Activated CD4-positive, alpha-beta T cell treated with anti-CD3 and anti-CD28 coated beads, Interleukin-2, amount 50 U/mL, for 1 hour (primary cell): ENCODE results near the gene SLC39A11.

Experiments used
- DNase-seq: peaks from one replicate; pipeline ENCODE4 v3.0.0-alpha.2; 2020

Gene SLC39A11

GRCh38 chr17:72671016-72671415 lies 421.5 kb downstream of the SLC39A11 start:
- no peak for DNase-seq

GRCh38 chr17:72667096-72668063 lies 425.1 kb downstream of the SLC39A11 start:
- DNase-seq: no peak

GRCh38 chr17:72665852-72666851 lies 426.3 kb downstream of the SLC39A11 start:
- no peak for DNase-seq

GRCh38 chr17:72662827-72663190 lies 429.7 kb downstream of the SLC39A11 start:
- no peak for DNase-seq

GRCh38 chr17:72661945-72662826 lies 430.3 kb downstream of the SLC39A11 start:
- DNase-seq: no peak

GRCh38 chr17:72661116-72661944 lies 431.2 kb downstream of the SLC39A11 start:
- no peak for DNase-seq

- DNase-seq: no peak
Observed at GRCh38 chr17:72660274-72661115, 432.0 kb downstream of the SLC39A11 start.

GRCh38 chr17:72659811-72660210 lies 432.7 kb downstream of the SLC39A11 start:
- DNase-seq: no peak

- no peak for DNase-seq
Observed at GRCh38 chr17:72658675-72659074, 433.8 kb downstream of the SLC39A11 start.

- DNase-seq: no peak
Observed at GRCh38 chr17:72657467-72658317, 434.8 kb downstream of the SLC39A11 start.

- DNase-seq: no peak
Observed at GRCh38 chr17:72656130-72656763, 436.2 kb downstream of the SLC39A11 start.

- no peak for DNase-seq
Observed at GRCh38 chr17:72654706-72655105, 437.8 kb downstream of the SLC39A11 start.

GRCh38 chr17:72651988-72652387 lies 440.5 kb downstream of the SLC39A11 start:
- no peak for DNase-seq

GRCh38 chr17:72648702-72649101 lies 443.8 kb downstream of the SLC39A11 start:
- DNase-seq: no peak

- DNase-seq: no peak
Observed at GRCh38 chr17:72646176-72646575, 446.3 kb downstream of the SLC39A11 start.

GRCh38 chr17:72644492-72644891 lies 448.0 kb downstream of the SLC39A11 start:
- no peak for DNase-seq

GRCh38 chr17:72643575-72644216 lies 448.8 kb downstream of the SLC39A11 start:
- DNase-seq: no peak

GRCh38 chr17:72642720-72643119 lies 449.8 kb downstream of the SLC39A11 start:
- no peak for DNase-seq
